IMR-90 (cell line): ENCODE measurements around the gene UGT1A1. TPM values are rescaled to one million over a fixed set of nuclear protein-coding genes. Genes with fewer than 3 reads are reported as not detected.

Source experiments
- ATAC-seq: fragments of 200-7000 bp; cut with Tn5 transposase; 2 replicates; pipeline ENCODE4 v1.9.1; 2020; ENCODE audit warnings: low read depth, mild to moderate bottlenecking, moderate library complexity
- BruUV-seq: library from RNA; stranded (reverse); fragments of 400-500 nt; replicated peaks from 2 replicates; lab custom pipeline; 2021; lab: Mats Ljungman, UMichigan
- CTCF ChIA-PET: fragments of 300-600 bp; formaldehyde crosslinking; extraction: SDS; loops from one replicate; lab custom pipeline; 2021; ENCODE audit warnings: antibody characterized with exemption; lab: Yijun Ruan, JAX
- POLR2A ChIA-PET: fragments of 300-600 bp; sonication (Branson Sonifier 250); formaldehyde crosslinking; loops from one replicate; lab custom pipeline; 2022; ENCODE audit warnings: antibody characterized with exemption; ENCODE audit not compliant: unreplicated experiment; lab: Charles Lee
- DNase-seq: peaks from one replicate; pipeline ENCODE4 v3.0.0; 2013
- H2AFZ ChIP-seq: replicated peaks from 2 replicates; pipeline ENCODE3; 2013; ENCODE audit warnings: low read length, mild to moderate bottlenecking; ENCODE audit not compliant: poor library complexity
- H2AK5ac ChIP-seq: 2 replicates; pipeline ENCODE4 v1.6.1; 2013; ENCODE audit warnings: low read depth, low read length, inconsistent platforms
- H2AK9ac ChIP-seq: replicated peaks from 2 replicates; pipeline ENCODE3; 2013; ENCODE audit warnings: mild to moderate bottlenecking, low read depth, low read length, moderate library complexity; ENCODE audit not compliant: poor library complexity
- H2BK120ac ChIP-seq: 2 replicates; pipeline ENCODE4 v1.6.1; 2013; ENCODE audit warnings: low read depth, low read length, inconsistent platforms
- H2BK15ac ChIP-seq: 3 replicates; pipeline ENCODE4 v1.6.1; 2013; ENCODE audit warnings: low read depth, low read length, inconsistent platforms
- H2BK20ac ChIP-seq: 2 replicates; pipeline ENCODE4 v1.6.1; 2013; ENCODE audit warnings: low read depth, mild to moderate bottlenecking, inconsistent platforms, low read length, moderate library complexity
- H2BK5ac ChIP-seq: 2 replicates; pipeline ENCODE4 v1.6.1; 2013; ENCODE audit warnings: mild to moderate bottlenecking, low read depth, low read length, inconsistent platforms; ENCODE audit not compliant: poor library complexity, severe bottlenecking
- H3K14ac ChIP-seq: replicated peaks from 2 replicates; pipeline ENCODE4 v1.6.1; 2013; ENCODE audit warnings: low read depth, low read length, inconsistent platforms
- H3K18ac ChIP-seq: 2 replicates; pipeline ENCODE4 v1.6.1; 2013; ENCODE audit warnings: low read depth, low read length, control low read depth
- H3K23ac ChIP-seq: 2 replicates; pipeline ENCODE4 v1.6.1; 2013; ENCODE audit warnings: low read depth, low read length, inconsistent platforms
- H3K27ac ChIP-seq: 2 replicates; pipeline ENCODE4 v1.5.1; 2013; ENCODE audit warnings: mild to moderate bottlenecking, control low read depth, low read length; ENCODE audit not compliant: insufficient read depth
- H3K27me3 ChIP-seq: 2 replicates; pipeline ENCODE4 v1.6.1; 2013; ENCODE audit warnings: low read length; ENCODE audit not compliant: control insufficient read depth, insufficient read depth
- H3K36me3 ChIP-seq: 2 replicates; pipeline ENCODE4 v1.6.1; 2013; ENCODE audit warnings: low read length, mixed read lengths; ENCODE audit not compliant: control insufficient read depth, insufficient read depth
- H3K4ac ChIP-seq: 2 replicates; pipeline ENCODE4 v1.6.1; 2013; ENCODE audit warnings: low read depth, low read length, inconsistent platforms
- H3K4me1 ChIP-seq: 2 replicates; pipeline ENCODE4 v1.6.1; 2013; ENCODE audit warnings: low read length, mixed read lengths; ENCODE audit not compliant: control insufficient read depth, insufficient read depth
- H3K4me2 ChIP-seq: 2 replicates; pipeline ENCODE4 v1.6.1; 2013; ENCODE audit warnings: low read depth, mild to moderate bottlenecking, control low read depth, low read length, moderate library complexity
- H3K4me3 ChIP-seq: 2 replicates; pipeline ENCODE4 v1.5.1; 2013; ENCODE audit warnings: low read depth, mild to moderate bottlenecking, control low read depth, low read length, moderate library complexity; ENCODE audit not compliant: insufficient read depth
- H3K56ac ChIP-seq: 2 replicates; pipeline ENCODE4 v1.6.1; 2013; ENCODE audit warnings: low read length, inconsistent platforms; ENCODE audit not compliant: insufficient read depth; ENCODE audit errors: extremely low read depth
- H3K79me1 ChIP-seq, 2 experiments: 2 replicates each; pipeline ENCODE4 v1.6.1; 2013; ENCODE audit warnings: low read length in 2 of 2, inconsistent platforms in 1 of 2, low read depth in 1 of 2
- H3K9ac ChIP-seq: 2 replicates; pipeline ENCODE4 v1.6.1; 2013; ENCODE audit warnings: low read depth, low read length, control low read depth
- H3K9me1 ChIP-seq: 2 replicates; pipeline ENCODE4 v1.6.1; 2013; ENCODE audit warnings: low read length, inconsistent platforms; ENCODE audit not compliant: insufficient read depth
- H3K9me3 ChIP-seq: 2 replicates; pipeline ENCODE4 v1.6.1; 2013; ENCODE audit warnings: low read length; ENCODE audit not compliant: control insufficient read depth, insufficient read depth
- H4K20me1 ChIP-seq: 2 replicates; pipeline ENCODE4 v1.6.1; 2013; ENCODE audit warnings: low read length, inconsistent platforms; ENCODE audit not compliant: insufficient read depth
- H4K5ac ChIP-seq: 2 replicates; pipeline ENCODE4 v1.6.1; 2013; ENCODE audit warnings: mild to moderate bottlenecking, low read depth, low read length, control low read depth
- H4K8ac ChIP-seq, 2 experiments: 2 replicates each; pipeline ENCODE4 v1.6.1; 2013; ENCODE audit warnings: low read depth in 2 of 2, low read length in 2 of 2, control low read depth in 1 of 2, inconsistent platforms in 1 of 2
- H4K91ac ChIP-seq: 2 replicates; pipeline ENCODE4 v1.6.1; 2013; ENCODE audit warnings: low read depth, low read length, inconsistent platforms; ENCODE audit not compliant: insufficient read depth
- CHD1 ChIP-seq: IDR thresholded peaks from 2 replicates; pipeline ENCODE4 v1.6.1; 2012; ENCODE audit warnings: low read depth, low read length, improper control_type of control experiment
- ELK1 ChIP-seq: fragments of 150-350 bp; IDR thresholded peaks from 2 replicates; pipeline ENCODE4 v1.6.1; 2016; ENCODE audit warnings: low read depth, mild to moderate bottlenecking, low read length, moderate library complexity, borderline replicate concordance
- RAD21 ChIP-seq: IDR thresholded peaks from 2 replicates; pipeline ENCODE4 v1.6.1; 2012; ENCODE audit warnings: low read length, improper control_type of control experiment
- RCOR1 ChIP-seq: IDR thresholded peaks from 2 replicates; pipeline ENCODE4 v1.6.1; 2012; ENCODE audit warnings: mild to moderate bottlenecking, low read length, improper control_type of control experiment; ENCODE audit not compliant: insufficient replicate concordance
- WGBS, 2 experiments: methylation state at CpG; one replicate each; pipeline versions ENCODE4 v1.1.5 to v1.1.7; 2013; ENCODE audit warnings: missing lambda C conversion rate in 2 of 2; ENCODE audit not compliant: insufficient read length in 1 of 2; ENCODE audit errors: extremely low coverage in 2 of 2; 5-methylcytosine and 5-hydroxymethylcytosine counted together
- dilution Hi-C: fragments of 300-500 bp; cut with HindIII; formaldehyde crosslinking; loops from one replicate; pipeline ENCODE4 v1.14.3; 2018; ENCODE audit warnings: low sequenced_read_pairs; ENCODE audit not compliant: unreplicated experiment
- in situ Hi-C: fragments of 300-500 bp; cut with MboI; formaldehyde crosslinking; loops from 3 replicates; pipeline ENCODE4 v1.14.3; 2019; ENCODE audit warnings: low sequenced_read_pairs, inconsistent platforms, mixed read lengths
- intact Hi-C: fragments of 100-400 bp; cut with micrococcal nuclease; formaldehyde crosslinking; loops from 2 replicates; pipeline ENCODE4 v1.10.0; 2022
- polyA plus RNA-seq, 3 experiments: library from polyadenylated mRNA; depleted of rRNA; stranded (reverse); fragments of >200 nt; gene quantifications; 2 replicates each; pipeline ENCODE4 v1.2.3, GENCODE V29; 2012; ENCODE audit warnings: low replicate concordance in 1 of 3
- total RNA-seq: library from RNA; depleted of rRNA; stranded (reverse); fragments of >200 nt; gene quantifications from 2 replicates; pipeline ENCODE4 v1.2.3, GENCODE V29; 2012

Gene UGT1A1
- total and polyA plus RNA-seq, 2 of the 4 experiments (the other 2 are of a cell fraction) = not detected

- no peak overlapping the region for H3K4me2 ChIP-seq
- no peak overlapping the region for H3K23ac ChIP-seq
- H2BK5ac ChIP-seq = no peak overlapping the region
- no peak overlapping the region for H2AK5ac ChIP-seq
- no peaks in the 10 kb centered on the region for H3K79me1 ChIP-seq
- no peak overlapping the region for H3K4ac ChIP-seq
- H4K91ac ChIP-seq = no peak overlapping the region
- H3K18ac ChIP-seq = no peak overlapping the region
- no peak overlapping the region for H2AFZ ChIP-seq
- no peak overlapping the region for H3K4me3 ChIP-seq
- BruUV-seq = no TSS peak
- TF ChIP-seq RAD21 (no peak), CHD1 (no peak), ELK1 (no peak), RCOR1 (no peak)
- peaks cover 10% of the 10 kb centered on the region for H3K27me3 ChIP-seq
- H3K4me1 ChIP-seq = no peaks in the 10 kb centered on the region
- no peaks in the 10 kb centered on the region for H4K20me1 ChIP-seq
- DNase-seq = no peak
- no peak overlapping the region for H4K5ac ChIP-seq
- H3K9me1 ChIP-seq = no peaks in the 10 kb centered on the region
- ATAC-seq = no peak
- no peak overlapping the region for H3K14ac ChIP-seq
- no peak overlapping the region for H3K27ac ChIP-seq
- POLR2A ChIA-PET = no interaction called here
- intact Hi-C loops (no loop called here), in situ Hi-C loops (no loop called here), dilution Hi-C loops (no loop called here)
- H2BK20ac ChIP-seq = no peak overlapping the region
- no peak overlapping the region for H2AK9ac ChIP-seq
- H3K9me3 ChIP-seq = no peaks in the 10 kb centered on the region
- H3K56ac ChIP-seq = no peak overlapping the region
- H4K8ac ChIP-seq = no peak overlapping the region
- no peak overlapping the region for H3K9ac ChIP-seq
- H2BK15ac ChIP-seq = no peak overlapping the region
- WGBS, 2 experiments = 59% methylated on average over 8 of the region's 18 CpGs; no CpG with 5 or more reads in 1 of the 2 experiments
- H3K36me3 ChIP-seq = no peaks in the 10 kb centered on the region
- H2BK120ac ChIP-seq = no peak overlapping the region
- CTCF ChIA-PET = interaction anchor here (0.9 kb wide), 1 partner anchor 12 kb away, joined by 3 read pairs; no protein-coding TSS in a partner anchor
Observed at GRCh38 chr2:233819884-233820773, 60.1 kb downstream of the UGT1A1 start.
